HG02763 (cell line): ENCODE results near the gene SRSF7.
"Not testable (repeated sequence)": the region's sequence is repeated elsewhere in the genome, so short reads cannot be mapped to it uniquely, and the experiment has no call there.

ENCODE experiments used
- ATAC-seq: cut with Tn5 transposase; IDR thresholded peaks from one replicate; pipeline ENCODE4 v1.9.1; 2021; ENCODE audit warnings: mild to moderate bottlenecking, moderate library complexity; ENCODE audit not compliant: unreplicated experiment

SRSF7 gene

DNA sequence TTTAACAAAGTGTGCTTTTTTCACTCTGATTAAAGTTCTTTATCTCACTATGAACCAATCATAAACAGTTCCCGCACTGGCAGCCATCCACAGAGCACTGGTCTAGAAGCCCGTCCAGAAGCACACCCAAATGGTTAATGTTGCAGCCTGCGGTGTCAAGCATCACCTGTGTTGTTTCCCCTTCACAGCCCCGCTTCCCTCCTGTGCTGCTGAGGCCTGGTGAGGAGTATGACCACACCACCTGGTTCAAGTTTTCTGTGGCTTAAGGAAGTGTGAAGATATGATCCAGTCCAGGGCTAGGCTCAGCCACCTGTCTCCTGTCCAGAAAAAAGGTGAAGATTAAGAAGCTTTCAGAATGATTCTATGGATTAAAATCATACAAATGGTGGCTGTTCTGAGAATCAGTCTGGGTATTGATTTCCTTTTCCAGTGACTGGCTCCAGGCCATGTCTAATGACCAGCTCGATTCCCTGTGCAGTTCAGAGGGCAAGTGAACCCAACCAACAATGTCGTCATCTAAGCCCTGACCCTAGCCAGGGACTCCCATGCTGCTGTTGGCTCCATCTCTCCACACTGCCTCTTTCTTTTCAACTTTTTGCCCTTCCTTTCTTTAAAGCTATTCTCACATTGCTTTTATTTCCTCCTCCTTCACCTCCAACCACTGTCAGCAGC, 17.7 kb downstream of the SRSF7 start:
- ATAC-seq: no peak

GRCh38 chr2:38731684-38732221, 19.4 kb downstream of the SRSF7 start:
- no peak for ATAC-seq

DNA sequence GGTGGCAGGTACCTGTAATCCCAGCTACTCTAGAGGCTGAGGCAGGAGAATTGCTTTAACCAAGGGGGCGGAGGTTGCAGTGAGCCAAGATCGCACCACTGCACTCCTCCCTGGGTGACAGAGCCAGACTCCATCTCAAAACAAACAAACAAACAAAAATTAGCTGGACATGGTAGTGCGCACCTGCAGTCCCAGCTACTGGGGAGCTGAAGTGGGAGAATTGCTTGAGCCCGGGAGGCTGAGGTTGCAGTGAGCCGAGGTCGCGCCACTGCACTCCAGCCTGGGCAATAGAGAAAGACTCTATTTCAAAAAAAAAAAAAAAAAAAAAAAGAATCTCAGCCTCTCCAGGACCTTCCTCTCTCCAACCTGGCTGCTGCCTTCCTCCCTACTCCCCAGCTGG, 20.1 kb downstream of the SRSF7 start:
- no peak for ATAC-seq

- no peak for ATAC-seq
These were observed 22.5 kb downstream of the SRSF7 start for GRCh38 chr2:38728694-38729093.

GRCh38 chr2:38727661-38728060, 23.5 kb downstream of the SRSF7 start:
- ATAC-seq: no peak

DNA sequence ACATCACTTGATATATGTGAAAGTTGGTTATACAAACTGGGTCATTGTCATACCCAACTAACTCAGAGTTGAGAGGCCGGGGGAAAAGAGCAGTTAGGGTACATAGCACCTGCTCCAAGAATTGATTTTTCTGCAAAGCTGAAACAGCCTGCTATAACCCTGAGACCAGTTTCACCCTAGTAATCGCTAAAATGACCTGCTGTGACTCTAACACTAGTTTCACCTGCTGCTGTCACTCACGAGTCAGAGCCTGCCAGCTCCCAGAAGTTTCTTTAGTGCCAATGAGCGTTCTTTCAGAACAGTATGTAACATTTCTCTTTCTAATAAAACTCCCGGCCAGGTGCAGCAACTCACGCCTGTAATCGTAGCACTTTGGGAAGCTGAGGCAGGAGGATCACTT, 28.0 kb downstream of the SRSF7 start:
- peak; percentile 42 for ATAC-seq

GRCh38 chr2:38722271-38723061, 28.7 kb downstream of the SRSF7 start:
- peak; percentile 35 for ATAC-seq

DNA sequence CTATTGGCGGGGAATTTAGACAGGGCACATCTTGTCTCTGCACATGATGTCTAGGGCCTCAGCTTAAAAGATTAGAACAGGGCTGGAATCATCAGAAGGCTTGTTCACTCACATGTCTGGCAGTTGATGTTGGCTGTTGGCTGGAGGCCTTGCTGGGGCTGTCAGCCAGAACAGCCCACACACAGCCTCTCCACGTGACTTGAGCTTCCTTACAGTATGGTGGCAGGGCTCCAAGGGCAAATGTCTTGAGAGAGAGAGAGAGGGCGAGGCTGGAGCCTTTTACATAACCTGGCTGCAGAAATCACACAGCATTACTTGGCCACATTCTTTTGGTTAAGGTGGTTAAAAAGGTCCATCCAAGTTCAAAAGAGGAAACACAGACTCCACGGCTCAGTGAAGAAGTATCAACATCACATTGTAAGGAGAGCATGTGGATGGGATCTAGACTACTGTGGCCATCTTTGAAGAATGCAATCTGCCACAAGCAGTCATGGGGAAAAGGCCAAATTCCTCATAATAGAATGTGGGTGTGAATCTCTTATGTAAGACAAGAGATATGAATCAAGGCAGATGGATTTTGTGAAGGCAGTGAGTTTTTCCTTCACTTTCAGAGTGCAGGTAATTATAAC, 30.4 kb downstream of the SRSF7 start:
- ATAC-seq: no peak

GRCh38 chr2:38719706-38720105, 31.5 kb downstream of the SRSF7 start:
- no peak for ATAC-seq

GRCh38 chr2:38718601-38719000, 32.6 kb downstream of the SRSF7 start:
- ATAC-seq: no peak

- no peak for ATAC-seq
These were observed 35.0 kb downstream of the SRSF7 start for GRCh38 chr2:38716185-38716584.

DNA sequence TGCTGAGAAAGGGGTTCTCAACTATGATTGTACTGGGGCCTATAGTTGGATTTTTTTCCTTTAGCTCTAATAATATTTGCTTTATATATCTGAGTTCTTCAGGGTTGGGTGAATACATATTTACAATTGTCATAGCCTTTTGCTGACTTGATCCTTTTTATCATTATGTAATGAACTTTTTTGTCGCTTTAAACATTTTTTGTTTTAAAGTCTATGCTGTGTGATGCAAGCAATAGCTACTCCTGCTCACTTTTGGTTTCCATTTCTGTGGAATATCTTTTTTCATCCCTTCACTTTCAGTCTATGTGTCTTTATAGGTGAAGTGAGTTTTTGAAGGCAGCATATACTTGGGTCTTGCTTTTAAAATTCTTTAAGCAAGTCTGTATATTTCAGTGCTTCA, 36.2 kb downstream of the SRSF7 start:
- not testable (repeated sequence) for ATAC-seq

- ATAC-seq: no peak
These were observed 37.8 kb downstream of the SRSF7 start for GRCh38 chr2:38713338-38713737.

GRCh38 chr2:38712871-38713270, 38.3 kb downstream of the SRSF7 start:
- ATAC-seq: no peak

GRCh38 chr2:38712413-38712812, 38.7 kb downstream of the SRSF7 start:
- no peak for ATAC-seq

DNA sequence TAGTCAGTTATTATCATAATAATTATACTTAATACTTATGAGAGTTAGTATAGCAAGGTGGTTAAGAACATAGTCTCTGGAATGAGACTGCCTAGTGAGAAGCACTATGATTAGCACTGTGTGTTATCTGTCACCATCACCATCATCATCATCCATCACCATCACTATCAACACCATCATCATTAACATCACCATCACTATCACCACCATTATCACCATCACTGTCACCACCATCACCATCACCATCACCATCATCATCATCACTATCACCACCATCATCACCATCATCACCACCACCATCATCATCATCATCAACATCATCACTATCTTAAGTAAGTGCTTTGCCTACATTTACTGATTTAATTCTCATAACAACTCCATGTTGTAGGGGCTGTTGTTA, 39.6 kb downstream of the SRSF7 start:
- ATAC-seq: no peak

GRCh38 chr2:38709567-38710194, 41.5 kb downstream of the SRSF7 start:
- peak; percentile 78 for ATAC-seq

- no peak for ATAC-seq
These were observed 42.1 kb downstream of the SRSF7 start for GRCh38 chr2:38708900-38709566.

GRCh38 chr2:38708491-38708890, 42.7 kb downstream of the SRSF7 start:
- not testable (repeated sequence) for ATAC-seq

DNA sequence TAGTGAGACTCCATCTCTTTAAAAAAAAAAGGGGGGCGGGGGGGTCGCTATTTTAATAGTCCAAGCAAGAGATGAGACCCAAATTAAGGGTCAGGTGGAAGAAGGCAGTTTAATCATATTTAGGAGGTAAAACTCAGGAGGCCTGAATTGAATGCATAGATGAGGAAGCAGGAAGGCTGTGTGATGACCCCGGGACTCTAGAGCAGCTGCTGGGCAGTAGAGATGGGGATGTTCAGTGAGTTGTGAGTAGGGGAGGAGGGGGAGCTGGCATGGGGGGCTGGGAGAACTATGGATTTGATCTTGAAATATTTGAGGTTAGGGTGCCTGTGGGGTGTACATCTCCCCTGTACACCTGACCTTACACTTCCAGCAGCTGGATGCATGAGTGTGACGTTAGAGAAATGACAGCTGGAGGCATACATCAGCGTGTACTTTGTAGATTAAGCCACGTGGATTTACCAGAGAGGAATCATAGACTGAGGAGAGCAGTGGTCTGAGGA, 44.3 kb downstream of the SRSF7 start:
- no peak for ATAC-seq

GRCh38 chr2:38704664-38705063, 46.5 kb downstream of the SRSF7 start:
- ATAC-seq: no peak
